Mesothelial cell of epicardium (in vitro differentiated cells): ENCODE data around the gene MACROD2. TPM values are rescaled to one million over a fixed set of nuclear protein-coding genes. Genes with fewer than 3 reads are reported as not detected.
"Not testable (repeated sequence)": the region's sequence is repeated elsewhere in the genome, so short reads cannot be mapped to it uniquely, and the experiment has no call there.

ENCODE experiments used
- DNase-seq, 2 experiments: peaks; one replicate each; pipeline ENCODE4 v3.0.0; 2021; ENCODE audit warnings: low spot score in 2 of 2; ENCODE audit not compliant: unreplicated experiment in 2 of 2
- H3K27ac Mint-ChIP-seq: 2 replicates; pipeline ENCODE4 v1.8.0; 2021; ENCODE audit warnings: mixed read lengths
- H3K27me3 Mint-ChIP-seq: 2 replicates; pipeline ENCODE4 v1.8.0; 2021; ENCODE audit warnings: low read depth, mixed read lengths
- H3K36me3 Mint-ChIP-seq: 2 replicates; pipeline ENCODE4 v1.8.0; 2021; ENCODE audit warnings: mixed read lengths
- H3K4me1 Mint-ChIP-seq: 2 replicates; pipeline ENCODE4 v1.8.0; 2021; ENCODE audit warnings: mixed read lengths
- H3K4me3 Mint-ChIP-seq: 2 replicates; pipeline ENCODE4 v1.8.0; 2021; ENCODE audit warnings: mild to moderate bottlenecking, moderate library complexity, mixed read lengths
- H3K9me3 Mint-ChIP-seq: 2 replicates; pipeline ENCODE4 v1.8.0; 2021; ENCODE audit warnings: mixed read lengths
- CTCF ChIP-seq: fragments of 200-600 bp; sonication (generic); IDR thresholded peaks from one replicate; pipeline ENCODE4 v1.5.0; 2021; ENCODE audit warnings: antibody characterized with exemption; ENCODE audit not compliant: unreplicated experiment
- total RNA-seq: library from RNA; stranded (reverse); gene quantifications from 3 replicates; pipeline ENCODE4 v1.2.1, GENCODE V29; 2021

The MACROD2 gene
- total RNA-seq, 1 donor from 2014 or later, result 10.0 TPM

GRCh38 chr20:14919501-14920081, 924.3 kb downstream of the MACROD2 start:
- Mint-ChIP-seq H3K27me3 (no peaks in the 10 kb centered on the region), H3K4me1 (peaks cover 68% of the 10 kb centered on the region), H3K4me3 (peak overlapping the region; percentile 53), H3K36me3 (no peaks in the 10 kb centered on the region), H3K27ac (peak overlapping the region; percentile 88), H3K9me3 (no peaks in the 10 kb centered on the region)
- no peak for TF ChIP-seq CTCF
- no peak for DNase-seq

- H3K4me3 Mint-ChIP-seq, result no peak overlapping the region
- no peaks in the 10 kb centered on the region for H3K36me3 Mint-ChIP-seq
- H3K27me3 Mint-ChIP-seq, result no peaks in the 10 kb centered on the region
- no peaks in the 10 kb centered on the region for H3K9me3 Mint-ChIP-seq
- DNase-seq, result no peak
- no peak overlapping the region for H3K27ac Mint-ChIP-seq
- TF ChIP-seq CTCF, result no peak
- peaks cover 61% of the 10 kb centered on the region for H3K4me1 Mint-ChIP-seq
Measured at GRCh38 chr20:14921513-14921912, 926.2 kb downstream of the MACROD2 start.

- Mint-ChIP-seq H3K4me3 (no peak overlapping the region), H3K27me3 (no peaks in the 10 kb centered on the region), H3K9me3 (peaks cover 4% of the 10 kb centered on the region), H3K27ac (peak overlapping the region; percentile 33), H3K4me1 (peaks cover 55% of the 10 kb centered on the region), H3K36me3 (peaks cover 3% of the 10 kb centered on the region)
- DNase-seq, result no peak
- TF ChIP-seq CTCF, result no peak
Measured at GRCh38 chr20:14922503-14923267, 927.4 kb downstream of the MACROD2 start.

- Mint-ChIP-seq H3K4me3 (no peak overlapping the region), H3K4me1 (peaks cover 50% of the 10 kb centered on the region), H3K36me3 (peaks cover 3% of the 10 kb centered on the region), H3K9me3 (peaks cover 4% of the 10 kb centered on the region), H3K27me3 (no peaks in the 10 kb centered on the region), H3K27ac (peak overlapping the region; percentile 37)
- no peak for TF ChIP-seq CTCF
- no peak for DNase-seq
Measured at GRCh38 chr20:14924433-14924832, 929.1 kb downstream of the MACROD2 start.

- Mint-ChIP-seq H3K4me3 (no peak overlapping the region), H3K27me3 (no peaks in the 10 kb centered on the region), H3K27ac (peak overlapping the region; percentile 37), H3K4me1 (peaks cover 42% of the 10 kb centered on the region), H3K9me3 (peaks cover 4% of the 10 kb centered on the region), H3K36me3 (peaks cover 3% of the 10 kb centered on the region)
- DNase-seq, result no peak
- no peak for TF ChIP-seq CTCF
Measured at GRCh38 chr20:14925300-14925699, 930.0 kb downstream of the MACROD2 start.

GRCh38 chr20:14926436-14926835, 931.1 kb downstream of the MACROD2 start:
- H3K4me1 Mint-ChIP-seq, result peaks cover 42% of the 10 kb centered on the region
- H3K9me3 Mint-ChIP-seq, H3K4me3 Mint-ChIP-seq, H3K27ac Mint-ChIP-seq, DNase-seq, H3K27me3 Mint-ChIP-seq, H3K36me3 Mint-ChIP-seq: not testable (repeated sequence)
